C4-2B (cell line): ENCODE results near the gene ZNF680.
"Not testable (repeated sequence)": the region's sequence is repeated elsewhere in the genome, so short reads cannot be mapped to it uniquely, and the experiment has no call there.

Source experiments
- CTCF ChIP-seq: fragments of 450-650 bp; conservative IDR thresholded peaks from 2 replicates; pipeline ENCODE4 v1.5.1; 2017; ENCODE audit warnings: mild to moderate bottlenecking
- ZFX ChIP-seq: fragments of 450-650 bp; IDR thresholded peaks from 2 replicates; pipeline ENCODE4 v1.6.1; 2017

GRCh38 chr7:64569372-64570283, 6.8 kb upstream of the ZNF680 start:
- not testable (repeated sequence) for TF ChIP-seq CTCF, ZFX
